ENCODE results near the gene PRRX1.

PRRX1 gene

GRCh38 chr1:170664093-170664827 lies at the start of gene PRRX1:
TSS of gene PRRX1 (plus strand) at chr1:170664131. CDS start at chr1:170664219, 88 bp downstream.
- Histone ChIP-seq H3K27ac (peak within 1 kb of the TSS; percentile 43 to 98 (median 87)), H3K4me3 (peak within 1 kb of the TSS; percentile 24 to 59 (median 36))

- H3K27ac ChIP-seq, result peak overlapping the region in 5 of 21 experiments; percentile 8 to 57 (median 45)
- no peak overlapping the region for H3K4me3 ChIP-seq
These were observed 46.2 kb upstream of the PRRX1 start for GRCh38 chr1:170617591-170618330.

- H3K27ac ChIP-seq, result peak overlapping the region in 5 of 21 experiments; percentile 18 to 72 (median 57)
These were observed 45.5 kb upstream of the PRRX1 start for GRCh38 chr1:170618421-170618820.

GRCh38 chr1:170619241-170620028 lies 44.5 kb upstream of the PRRX1 start:
- H3K27ac ChIP-seq, result peak overlapping the region in 8 of 21 experiments; percentile 3 to 72 (median 36)
- no peak overlapping the region for H3K4me3 ChIP-seq

More at GRCh38 chr1:170618421-170618820, 45.5 kb upstream of the PRRX1 start:
- H3K4me3 ChIP-seq, result no peak overlapping the region

GRCh38 chr1:170620164-170620563 lies 43.8 kb upstream of the PRRX1 start:
- Histone ChIP-seq H3K4me3 (no peak overlapping the region), H3K27ac (peak overlapping the region in 4 of 21 experiments; percentile 6 to 69 (median 36))

- Histone ChIP-seq H3K4me3 (no peak overlapping the region), H3K27ac (peak overlapping the region in 1 of 21 experiments; percentile 41)
These were observed 40.8 kb upstream of the PRRX1 start for GRCh38 chr1:170623171-170623570.

GRCh38 chr1:170624146-170624545 lies 39.8 kb upstream of the PRRX1 start:
- Histone ChIP-seq H3K27ac (no peak overlapping the region), H3K4me3 (no peak overlapping the region)

- H3K27ac ChIP-seq, result no peak overlapping the region
- H3K4me3 ChIP-seq, result no peak overlapping the region
These were observed 33.0 kb upstream of the PRRX1 start for GRCh38 chr1:170630977-170631376.

- Histone ChIP-seq H3K4me3 (no peak overlapping the region), H3K27ac (peak overlapping the region in 2 of 21 experiments; percentile 17 to 22)
These were observed 29.6 kb upstream of the PRRX1 start for GRCh38 chr1:170634293-170634692.

GRCh38 chr1:170634824-170635410 lies 29.0 kb upstream of the PRRX1 start:
- H3K4me3 ChIP-seq, result no peak overlapping the region
- peak overlapping the region in 3 of 21 experiments; percentile 17 to 55 (median 22) for H3K27ac ChIP-seq

- Histone ChIP-seq H3K4me3 (no peak overlapping the region), H3K27ac (no peak overlapping the region)
These were observed 23.4 kb upstream of the PRRX1 start for GRCh38 chr1:170640581-170640980.

GRCh38 chr1:170657275-170657853 lies 6.6 kb upstream of the PRRX1 start:
- H3K4me3 ChIP-seq, result no peak overlapping the region

GRCh38 chr1:170659399-170660035 lies 4.4 kb upstream of the PRRX1 start:
- Histone ChIP-seq H3K4me3 (no peak overlapping the region), H3K27ac (peak overlapping the region in 9 of 21 experiments; percentile 11 to 98 (median 54))

More at GRCh38 chr1:170657275-170657853, 6.6 kb upstream of the PRRX1 start:
- no peak overlapping the region for H3K27ac ChIP-seq

GRCh38 chr1:170660281-170660713 lies 3.6 kb upstream of the PRRX1 start:
- H3K27ac ChIP-seq, result peak overlapping the region in 9 of 21 experiments; percentile 11 to 98 (median 64)
- H3K4me3 ChIP-seq, result no peak overlapping the region

- Histone ChIP-seq H3K4me3 (peak overlapping the region in 3 of 7 experiments; percentile 13 to 47 (median 16)), H3K27ac (peak overlapping the region in 20 of 21 experiments; percentile 25 to 98 (median 86))
These were observed 2.9 kb upstream of the PRRX1 start for GRCh38 chr1:170660871-170661645.

GRCh38 chr1:170661646-170662411 lies 2.1 kb upstream of the PRRX1 start:
- Histone ChIP-seq H3K27ac (peak overlapping the region in 20 of 21 experiments; percentile 40 to 98 (median 87)), H3K4me3 (peak overlapping the region in 6 of 7 experiments; percentile 5 to 59 (median 42))

All from skin epidermis (tissue), 12 donors.